Psoas muscle (tissue), 8 donors: ENCODE data around the gene AHCYL1. TPM values are rescaled to one million over a fixed set of nuclear protein-coding genes. Genes with fewer than 3 reads are reported as not detected.

Experiments used
- ATAC-seq, 4 donors: fragments of 200-7000 bp; cut with Tn5 transposase; one replicate each; pipeline ENCODE4 v1.9.1; 2020; ENCODE audit warnings: moderate library complexity in 3 of 4, mild to moderate bottlenecking in 2 of 4
- DNase-seq, 2 donors: peaks; one replicate each; pipeline ENCODE4 v3.0.0-alpha.2; 2020
- H3K27ac ChIP-seq: fragments of 200-600 bp; one replicate; pipeline ENCODE4 v1.8.0; 2022
- H3K27me3 ChIP-seq, 3 donors: fragments of 200-600 bp in 1 of 3; one replicate each; pipeline versions ENCODE4 v1.6.1 to v1.8.0; 2013 to 2022; ENCODE audit warnings: low read length in 2 of 3, mild to moderate bottlenecking in 2 of 3, moderate library complexity in 1 of 3; ENCODE audit not compliant: insufficient read depth in 3 of 3
- H3K36me3 ChIP-seq, 2 donors: fragments of 200-600 bp in 1 of 2; one replicate each; pipeline versions ENCODE4 v1.6.1 to v1.8.0; 2013 to 2022; ENCODE audit warnings: low read depth in 1 of 2, mild to moderate bottlenecking in 1 of 2, moderate library complexity in 1 of 2; ENCODE audit not compliant: insufficient read depth in 1 of 2
- H3K4me1 ChIP-seq: fragments of 200-600 bp; one replicate; pipeline ENCODE4 v1.8.0; 2022
- H3K4me3 ChIP-seq: fragments of 200-600 bp; one replicate; pipeline ENCODE4 v1.8.0; 2022; ENCODE audit warnings: mild to moderate bottlenecking
- H3K9me3 ChIP-seq: fragments of 200-600 bp; one replicate; pipeline ENCODE4 v1.8.0; 2022
- CTCF ChIP-seq: fragments of 200-600 bp; IDR thresholded peaks from one replicate; pipeline ENCODE4 v1.8.0; 2022; ENCODE audit warnings: antibody characterized with exemption
- WGBS, 3 donors: extraction: QIAGEN DNeasy Blood & Tissue Kit; methylation state at CpG; one replicate each; pipeline versions ENCODE4 v1.1.6 to v1.1.7; 2013; 5-methylcytosine and 5-hydroxymethylcytosine counted together
- intact Hi-C, 2 donors: fragments of 100-400 bp; cut with DNase I; formaldehyde crosslinking; loops; one replicate each; pipeline versions ENCODE4 v1.11.0 to v1.14.2; 2022
- polyA plus RNA-seq, 3 donors: library from polyadenylated mRNA; stranded (reverse); fragments of 200-250 nt; gene quantifications; one replicate each; pipeline ENCODE4 v1.2.3, GENCODE V29; 2013
- total RNA-seq, 4 donors: library from RNA; stranded (reverse); fragmentation: NEBNext Ultra II Directional in 2 of 4; extraction: Animal tissue kit (Norgen Biotek cat#: 25700) in 2 of 4; gene quantifications; one replicate each; pipeline versions ENCODE4 v1.2.1 to v1.2.4, GENCODE V29; 2021 to 2023
- donor health status: healthy with polysubstance abuse.
- donor health status: DM: no; HTN: no; CAD: no; lungs with moderate emphysema.
- donor health status: Bipolar disorder and iron deficiency.
- donor health status: healthy.
- donor health status: DM: yes; HTN: yes; CAD: no.
- donor health status: DM: no; HTN: no; CAD: no.
- donor health status: DM: no; HTN: no; CAD: no.
- donor health status: DM: yes; HTN: yes; CAD: no.

AHCYL1 gene
- total and polyA plus RNA-seq, 7 donors: 42.5 to 128 (median 60.2) TPM

- peaks cover 85% of the 10 kb centered on the region for H3K4me1 ChIP-seq
Observed at GRCh38 chr1:109996476-109996875, 11.9 kb downstream of the AHCYL1 start.

GRCh38 chr1:109997204-109997866 is 12.8 kb downstream of the AHCYL1 start:
- no peaks in the 10 kb centered on the region for H3K27me3 ChIP-seq
- WGBS, 3 donors: 42 to 69% (median 59%) methylated on average over 7 of the region's 7 CpGs
- H3K9me3 ChIP-seq: no peaks in the 10 kb centered on the region
- peak; percentile 54 to 85 (median 69) for ATAC-seq
- H3K4me3 ChIP-seq: peak overlapping the region; percentile 24
- intact Hi-C loops: no loop called here
- H3K4me1 ChIP-seq: peaks cover 84% of the 10 kb centered on the region
- no peak for DNase-seq
- peak overlapping the region; percentile 68 for H3K27ac ChIP-seq
- no peak for TF ChIP-seq CTCF
- peaks cover 0 to 4% of the 10 kb centered on the region in 2 donors for H3K36me3 ChIP-seq

More at GRCh38 chr1:109996476-109996875, 11.9 kb downstream of the AHCYL1 start:
- no peak overlapping the region for H3K4me3 ChIP-seq
- no peak for TF ChIP-seq CTCF
- ATAC-seq (peak; percentile 26 to 63 (median 36)), DNase-seq (no peak)
- 85 to 95% (median 89%) methylated on average over 5 of the region's 5 CpGs for WGBS, 3 donors
- intact Hi-C loops: no loop called here
- no peaks in the 10 kb centered on the region for H3K27me3 ChIP-seq
- peaks cover 0 to 4% of the 10 kb centered on the region in 2 donors for H3K36me3 ChIP-seq
- H3K9me3 ChIP-seq: no peaks in the 10 kb centered on the region
- H3K27ac ChIP-seq: peak overlapping the region; percentile 68

- Histone ChIP-seq H3K4me1 (peaks cover 84% of the 10 kb centered on the region), H3K27ac (peak overlapping the region; percentile 68), H3K27me3 (no peaks in the 10 kb centered on the region), H3K9me3 (no peaks in the 10 kb centered on the region), H3K36me3 (peaks cover 0 to 4% of the 10 kb centered on the region in 2 donors), H3K4me3 (no peak overlapping the region)
- TF ChIP-seq CTCF: no peak
- intact Hi-C loops: no loop called here
- no peak for DNase-seq
- ATAC-seq: peak in 2 of 4 donors; percentile 26 to 43
Observed at GRCh38 chr1:109997867-109998229, 13.3 kb downstream of the AHCYL1 start.

GRCh38 chr1:110002695-110003094 is 18.1 kb downstream of the AHCYL1 start:
- Histone ChIP-seq H3K4me3 (peak overlapping the region; percentile 69), H3K27ac (peak overlapping the region; percentile 85), H3K4me1 (peaks cover 69% of the 10 kb centered on the region), H3K36me3 (peaks cover 0 to 4% of the 10 kb centered on the region in 2 donors), H3K27me3 (no peaks in the 10 kb centered on the region), H3K9me3 (no peaks in the 10 kb centered on the region)
- DNase-seq (no peak), ATAC-seq (no peak)
- WGBS, 3 donors: 70 to 100% (median 82%) methylated on average over 1 of the region's 1 CpG
- no peak for TF ChIP-seq CTCF
- intact Hi-C loops: no loop called here
